AG09319 (cell line): ENCODE data around the gene ERGIC2.
"Not testable (repeated sequence)": the region's sequence is repeated elsewhere in the genome, so short reads cannot be mapped to it uniquely, and the experiment has no call there.

Source experiments
- DNase-seq: peaks from one replicate; pipeline ENCODE4 v3.0.0-alpha.2; 2010; ENCODE audit warnings: low read depth; ENCODE audit errors: extremely low read depth
- CTCF ChIP-seq: IDR thresholded peaks from 2 replicates; pipeline ENCODE4 v1.5.1; 2011; ENCODE audit warnings: low read depth, mild to moderate bottlenecking, inconsistent platforms, low read length, moderate library complexity

ERGIC2 gene

GRCh38 chr12:29396774-29397173, 15.8 kb upstream of the ERGIC2 start:
- no peak for DNase-seq
- TF ChIP-seq CTCF, result no peak

- no peak for DNase-seq
- no peak for TF ChIP-seq CTCF
These were observed 14.4 kb upstream of the ERGIC2 start for GRCh38 chr12:29395356-29395755.

GRCh38 chr12:29390419-29390818, 9.4 kb upstream of the ERGIC2 start:
- DNase-seq, result not testable (repeated sequence)

- no peak for DNase-seq
- no peak for TF ChIP-seq CTCF
These were observed 8.4 kb upstream of the ERGIC2 start for GRCh38 chr12:29389295-29389919.

GRCh38 chr12:29386084-29386680, 5.2 kb upstream of the ERGIC2 start:
- not testable (repeated sequence) for DNase-seq

- DNase-seq, result not testable (repeated sequence)
These were observed 4.2 kb upstream of the ERGIC2 start for GRCh38 chr12:29385194-29385593.

GRCh38 chr12:29382251-29382650, 1.3 kb upstream of the ERGIC2 start:
- DNase-seq, result no peak
- TF ChIP-seq CTCF, result no peak

GRCh38 chr12:29376118-29376517, 4.9 kb downstream of the ERGIC2 start:
- no peak for TF ChIP-seq CTCF
- DNase-seq, result no peak

- TF ChIP-seq CTCF, result no peak
These were observed 6.1 kb downstream of the ERGIC2 start for GRCh38 chr12:29374913-29375312.

More at GRCh38 chr12:29374913-29375312, 6.1 kb downstream of the ERGIC2 start:
- no peak for DNase-seq
